Measurements from ENCODE around the gene DDHD1. TPM values are rescaled to one million over a fixed set of nuclear protein-coding genes. Genes with fewer than 3 reads are reported as not detected.

Gene DDHD1
- total RNA-seq, 2 donors from 2014 or later = 53.6 to 73.5 TPM

Other genes starting within 250 kb of the DDHD1 start
- gene FERMT2, start 202.3 kb downstream of the DDHD1 start, total RNA-seq = 10 to 100 TPM; 12.1 to 18.8 TPM